ENCODE results near the gene ZNF621.

- TF ChIP-seq CTCF (IDR thresholded peaks at IDR 0.05): no peak
- TF ChIP-seq POLR2A (IDR thresholded peaks at IDR 0.05): no peak
Measured at GRCh38 chr3:40581166-40581565, 56.4 kb downstream of the ZNF621 start.
